ENCODE data around the gene ZNF646.

Gene ZNF646

GRCh38 chr16:31127182-31127581, 53.0 kb downstream of the ZNF646 start:
- Histone ChIP-seq H3K4me1 (ENCODE audit: control insufficient read depth, low read length) (no peaks in the 10 kb centered on the region), H3K27ac (ENCODE audit: low read depth, low read length) (no peak overlapping the region), H3K27me3 (ENCODE audit: control insufficient read depth, low read length) (no peaks in the 10 kb centered on the region), H3K9me2 (replicated peaks; ENCODE audit: control insufficient read depth, low read length) (no peaks in the 10 kb centered on the region), H3K36me3 (ENCODE audit: control insufficient read depth, low read length) (peaks cover 29% of the 10 kb centered on the region), H3K4me2 (ENCODE audit: low read length) (no peak overlapping the region), H3K4me3 (ENCODE audit: low read length) (no peak overlapping the region), H3K9me3 (ENCODE audit: control insufficient read depth, insufficient read depth, low read length) (no peaks in the 10 kb centered on the region), H3K79me2 (ENCODE audit: control insufficient read depth, low read length) (no peaks in the 10 kb centered on the region), H4K20me1 (ENCODE audit: control insufficient read depth, insufficient read depth, low read depth, low read length) (no peaks in the 10 kb centered on the region), H3F3A (ENCODE audit: control insufficient read depth, insufficient read depth) (no peaks in the 10 kb centered on the region)
- no peak for TF ChIP-seq EZH2phosphoT487 (IDR thresholded peaks at IDR 0.05; ENCODE audit: borderline replicate concordance, low read length)
- TF ChIP-seq, protein P1, sequence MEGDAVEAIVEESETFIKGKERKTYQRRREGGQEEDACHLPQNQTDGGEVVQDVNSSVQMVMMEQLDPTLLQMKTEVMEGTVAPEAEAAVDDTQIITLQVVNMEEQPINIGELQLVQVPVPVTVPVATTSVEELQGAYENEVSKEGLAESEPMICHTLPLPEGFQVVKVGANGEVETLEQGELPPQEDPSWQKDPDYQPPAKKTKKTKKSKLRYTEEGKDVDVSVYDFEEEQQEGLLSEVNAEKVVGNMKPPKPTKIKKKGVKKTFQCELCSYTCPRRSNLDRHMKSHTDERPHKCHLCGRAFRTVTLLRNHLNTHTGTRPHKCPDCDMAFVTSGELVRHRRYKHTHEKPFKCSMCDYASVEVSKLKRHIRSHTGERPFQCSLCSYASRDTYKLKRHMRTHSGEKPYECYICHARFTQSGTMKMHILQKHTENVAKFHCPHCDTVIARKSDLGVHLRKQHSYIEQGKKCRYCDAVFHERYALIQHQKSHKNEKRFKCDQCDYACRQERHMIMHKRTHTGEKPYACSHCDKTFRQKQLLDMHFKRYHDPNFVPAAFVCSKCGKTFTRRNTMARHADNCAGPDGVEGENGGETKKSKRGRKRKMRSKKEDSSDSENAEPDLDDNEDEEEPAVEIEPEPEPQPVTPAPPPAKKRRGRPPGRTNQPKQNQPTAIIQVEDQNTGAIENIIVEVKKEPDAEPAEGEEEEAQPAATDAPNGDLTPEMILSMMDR (IDR thresholded peaks at IDR 0.05; ENCODE audit: low read depth, low read length, poor library complexity, severe bottlenecking) = no peak

DNA sequence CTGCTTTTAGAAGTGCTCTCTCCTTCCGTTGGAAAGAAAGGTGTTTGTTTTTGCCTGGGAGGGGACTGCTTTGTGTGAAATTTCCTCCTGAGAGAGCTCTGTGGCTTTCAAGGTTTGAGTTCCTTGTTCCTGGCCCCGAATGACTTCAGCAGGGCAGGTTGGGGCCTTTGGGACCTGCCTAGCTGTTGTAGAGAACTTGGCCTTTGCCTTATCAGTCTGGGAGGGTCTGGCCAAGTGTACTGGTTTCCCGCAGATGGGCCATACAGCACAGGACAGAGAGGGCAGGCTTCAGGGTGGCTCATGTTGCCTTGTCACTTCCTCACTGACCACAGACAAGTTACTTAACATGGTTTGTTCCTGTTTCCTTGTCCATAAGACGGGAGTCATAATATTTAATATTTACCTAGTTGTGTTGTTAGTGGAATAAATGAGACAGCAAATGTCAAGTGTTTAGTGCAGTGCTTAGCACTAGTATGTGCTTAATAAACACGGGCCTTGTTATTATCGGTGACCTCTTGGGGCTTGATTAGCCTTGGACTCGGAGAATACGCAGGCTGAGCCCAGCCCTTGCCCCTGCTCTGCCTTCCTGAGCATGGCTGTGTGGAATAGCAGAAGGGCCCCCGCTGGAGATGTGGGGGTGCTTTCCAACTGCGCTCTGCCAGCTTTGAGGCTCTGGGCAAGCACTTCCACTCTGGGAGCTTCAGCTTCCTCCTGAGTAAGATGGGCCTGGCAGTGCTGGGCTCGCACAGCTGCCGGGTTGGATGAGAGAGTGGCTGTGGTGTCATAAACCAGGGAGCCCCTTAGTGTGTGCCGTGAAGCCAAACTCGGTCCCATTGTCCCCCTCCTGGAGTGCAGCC, 54.7 kb downstream of the ZNF646 start:
- Histone ChIP-seq H3K27ac (ENCODE audit: low read depth, low read length) (no peak overlapping the region), H3K27me3 (ENCODE audit: control insufficient read depth, low read length) (no peaks in the 10 kb centered on the region), H3K36me3 (ENCODE audit: control insufficient read depth, low read length) (peaks cover 22% of the 10 kb centered on the region), H3K4me1 (ENCODE audit: control insufficient read depth, low read length) (no peaks in the 10 kb centered on the region), H3F3A (ENCODE audit: control insufficient read depth, insufficient read depth) (no peaks in the 10 kb centered on the region), H3K9me3 (ENCODE audit: control insufficient read depth, insufficient read depth, low read length) (no peaks in the 10 kb centered on the region), H3K9me2 (replicated peaks; ENCODE audit: control insufficient read depth, low read length) (no peaks in the 10 kb centered on the region), H4K20me1 (ENCODE audit: control insufficient read depth, insufficient read depth, low read depth, low read length) (no peaks in the 10 kb centered on the region), H3K4me2 (ENCODE audit: low read length) (no peak overlapping the region), H3K79me2 (ENCODE audit: control insufficient read depth, low read length) (no peaks in the 10 kb centered on the region), H3K4me3 (ENCODE audit: low read length) (no peak overlapping the region)
- TF ChIP-seq, protein P1 (IDR thresholded peaks at IDR 0.05; ENCODE audit: low read depth, low read length, poor library complexity, severe bottlenecking) = no peak
- TF ChIP-seq EZH2phosphoT487 (IDR thresholded peaks at IDR 0.05; ENCODE audit: borderline replicate concordance, low read length) = no peak

DNA sequence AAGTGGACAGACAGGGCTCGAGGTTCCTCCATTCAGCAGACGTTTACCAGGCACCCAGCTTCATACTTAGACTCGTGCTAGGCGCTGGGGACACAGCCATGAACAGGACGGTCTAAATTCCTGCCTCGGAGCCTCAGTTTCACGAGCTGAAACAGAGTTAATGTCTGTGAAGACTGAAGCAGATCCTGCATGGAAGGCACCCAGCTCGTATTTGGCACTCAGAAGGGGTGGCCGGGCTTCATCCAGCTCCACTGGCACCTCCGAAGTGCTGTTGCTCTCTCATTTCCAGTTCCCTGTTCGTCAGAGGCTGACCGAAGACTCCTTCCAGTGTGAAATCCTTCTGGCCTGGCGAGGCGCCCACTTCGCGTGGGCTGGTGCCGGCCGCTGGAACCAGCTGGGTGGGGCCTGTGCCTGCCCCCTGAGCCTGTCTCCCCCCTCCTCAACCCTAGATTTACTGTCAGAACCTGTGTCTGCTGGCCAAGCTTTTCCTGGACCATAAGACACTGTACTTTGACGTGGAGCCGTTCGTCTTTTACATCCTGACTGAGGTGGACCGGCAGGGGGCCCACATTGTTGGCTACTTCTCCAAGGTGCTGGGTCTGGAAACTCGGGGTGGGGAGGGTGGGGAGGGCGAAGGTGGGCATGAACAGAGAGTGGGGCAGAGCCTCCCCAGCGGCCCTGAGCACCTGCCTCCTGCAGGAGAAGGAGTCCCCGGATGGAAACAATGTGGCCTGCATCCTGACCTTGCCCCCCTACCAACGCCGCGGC, 55.5 kb downstream of the ZNF646 start:
- no peak overlapping the region for H3K27ac ChIP-seq (ENCODE audit: low read depth, low read length)
- no peak for TF ChIP-seq EZH2phosphoT487 (IDR thresholded peaks at IDR 0.05; ENCODE audit: borderline replicate concordance, low read length)
- TF ChIP-seq, protein P1 (IDR thresholded peaks at IDR 0.05; ENCODE audit: low read depth, low read length, poor library complexity, severe bottlenecking) = no peak

More for the DNA sequence above, 55.5 kb downstream of the ZNF646 start:
- H3K9me3 ChIP-seq (ENCODE audit: control insufficient read depth, insufficient read depth, low read length) = no peaks in the 10 kb centered on the region
- no peaks in the 10 kb centered on the region for H4K20me1 ChIP-seq (ENCODE audit: control insufficient read depth, insufficient read depth, low read depth, low read length)
- no peaks in the 10 kb centered on the region for H3F3A ChIP-seq (ENCODE audit: control insufficient read depth, insufficient read depth)
- H3K4me2 ChIP-seq (ENCODE audit: low read length) = no peak overlapping the region
- no peak overlapping the region for H3K4me3 ChIP-seq (ENCODE audit: low read length)
- H3K9me2 ChIP-seq (replicated peaks; ENCODE audit: control insufficient read depth, low read length) = no peaks in the 10 kb centered on the region
- no peaks in the 10 kb centered on the region for H3K27me3 ChIP-seq (ENCODE audit: control insufficient read depth, low read length)
- peaks cover 18% of the 10 kb centered on the region for H3K36me3 ChIP-seq (ENCODE audit: control insufficient read depth, low read length)
- no peaks in the 10 kb centered on the region for H3K4me1 ChIP-seq (ENCODE audit: control insufficient read depth, low read length)
- H3K79me2 ChIP-seq (ENCODE audit: control insufficient read depth, low read length) = no peaks in the 10 kb centered on the region
